Peyer's patch (tissue), 4 donors: ENCODE data around the gene MTNR1A.

Experiments
- CTCF ChIP-seq, 6 experiments: fragments of 450-650 bp in 4 of 6; fragments of 200-600 bp in 2 of 6; sonication (generic) in 1 of 6; IDR thresholded peaks; one replicate each; pipeline ENCODE4 v1.5.1; 2017 to 2019; ENCODE audit warnings: antibody characterized with exemption in 6 of 6, mild to moderate bottlenecking in 3 of 6, moderate library complexity in 1 of 6
- POLR2A ChIP-seq, 2 donors: fragments of 450-650 bp; IDR thresholded peaks; one replicate each; pipeline ENCODE4 v1.5.1; 2017; ENCODE audit warnings: antibody characterized with exemption in 2 of 2, mild to moderate bottlenecking in 2 of 2, moderate library complexity in 2 of 2

GRCh38 chr4:186566068-186566467 lies 10.7 kb upstream of the MTNR1A start:
- TF ChIP-seq POLR2A (IDR thresholded peaks at IDR 0.05), result no peak
- no peak for TF ChIP-seq CTCF (IDR thresholded peaks at IDR 0.05)
